Thyroid gland (tissue), 4 donors: ENCODE measurements around the gene C2CD3. TPM values are rescaled to one million over a fixed set of nuclear protein-coding genes. Genes with fewer than 3 reads are reported as not detected.

ENCODE experiments used
- DNase-seq, 2 donors: peaks; one replicate each; pipeline ENCODE4 v3.0.0-alpha.2; 2019
- H3K27ac ChIP-seq, 3 donors: fragments of 200-600 bp; sonication (generic); 1 replicate in 2 of 3; 2 replicates in 1 of 3; pipeline ENCODE4 v1.5.1; 2016 to 2019; ENCODE audit warnings: mild to moderate bottlenecking in 1 of 3, moderate library complexity in 1 of 3
- H3K27me3 ChIP-seq: fragments of 200-600 bp; sonication (generic); one replicate; pipeline ENCODE4 v1.5.1; 2019
- H3K36me3 ChIP-seq, 2 donors: fragments of 200-600 bp; sonication (generic); one replicate each; pipeline ENCODE4 v1.5.1; 2016 to 2019
- H3K4me1 ChIP-seq, 2 donors: fragments of 200-600 bp; sonication (generic); one replicate each; pipeline ENCODE4 v1.5.1; 2017 to 2019
- H3K4me3 ChIP-seq, 3 donors: fragments of 200-600 bp; sonication (generic); replicated peaks in 1 of 3; 1 replicate in 2 of 3; 2 replicates in 1 of 3; pipeline ENCODE4 v1.5.1; 2016; ENCODE audit warnings: mild to moderate bottlenecking in 1 of 3
- H3K9me3 ChIP-seq: fragments of 200-600 bp; sonication (generic); one replicate; pipeline ENCODE4 v1.5.1; 2017
- POLR2A ChIP-seq, 2 donors: fragments of 450-650 bp; IDR thresholded peaks; one replicate each; pipeline ENCODE4 v1.6.1; 2017; ENCODE audit warnings: antibody characterized with exemption in 2 of 2, mild to moderate bottlenecking in 2 of 2, moderate library complexity in 1 of 2
- WGBS, 2 donors: methylation state at CpG; one replicate each; pipeline ENCODE4 v1.1.5; 2017; 5-methylcytosine and 5-hydroxymethylcytosine counted together
- intact Hi-C: fragments of 100-400 bp; cut with DNase I; formaldehyde crosslinking; loops from one replicate; pipeline ENCODE4 v1.15.1; 2023
- total RNA-seq, 4 donors: library from RNA; depleted of rRNA; stranded (reverse); fragments of >200 nt; gene quantifications; one replicate each; pipeline ENCODE4 v1.2.3, GENCODE V29; 2016
- TF ChIP-seq, protein P1 (sequence below), 6 experiments: fragments of 200-600 bp in 3 of 6; fragments of 450-650 bp in 3 of 6; sonication (generic) in 3 of 6; IDR thresholded peaks; one replicate each; pipeline ENCODE4 v1.5.1; 2016 to 2019; ENCODE audit warnings: antibody characterized with exemption in 6 of 6, mild to moderate bottlenecking in 2 of 6, inconsistent platforms in 1 of 6, moderate library complexity in 1 of 6

C2CD3 gene
- total RNA-seq, 4 donors from 2014 or later, result 37.8 to 85.8 (median 40.7) TPM

DNA sequence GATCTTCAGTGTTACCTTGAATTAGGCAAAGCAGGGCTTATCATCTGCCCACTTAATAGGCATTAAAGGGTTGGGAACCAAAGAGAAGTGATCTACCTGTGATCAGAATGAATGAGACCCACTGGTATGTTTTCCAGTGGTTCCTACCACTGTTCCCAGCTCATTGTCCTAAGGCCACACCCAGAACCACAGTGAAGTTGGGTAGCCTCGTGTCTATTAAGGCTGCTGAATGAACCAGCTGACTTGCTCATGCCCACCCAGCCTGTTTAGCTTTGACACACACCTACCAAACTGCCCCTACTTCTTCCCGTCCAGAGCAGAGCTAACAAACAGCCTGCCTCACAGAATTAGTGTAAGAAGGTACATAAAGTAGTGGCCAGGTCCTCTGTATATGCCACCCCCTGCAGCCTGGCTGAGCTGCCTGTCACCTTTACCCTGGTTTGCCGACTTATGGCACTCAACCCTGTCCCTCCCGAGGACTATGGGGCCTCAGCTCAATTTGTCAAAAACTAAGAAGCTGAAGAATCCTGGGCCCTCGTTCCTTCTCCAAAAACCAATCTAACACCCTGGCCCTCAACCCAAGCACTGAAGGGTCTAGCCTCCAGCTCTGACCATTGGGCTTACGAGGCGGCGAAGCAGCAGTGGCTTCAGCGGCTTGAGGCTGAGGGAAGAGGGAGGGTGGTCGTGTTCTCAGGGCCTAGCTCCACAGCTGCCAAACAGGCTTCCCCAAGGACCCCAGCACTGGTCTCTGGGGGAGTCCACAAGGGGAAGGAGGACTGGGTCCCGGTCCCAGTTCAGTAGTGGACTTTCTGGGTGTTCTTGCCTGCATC, 198.0 kb downstream of the C2CD3 start:
- H3K9me3 ChIP-seq, result no peaks in the 10 kb centered on the region
- 74 to 83% methylated on average over 10 to 11 of the region's 11 CpGs for WGBS, 2 donors
- H3K4me1 ChIP-seq, result peaks cover 0 to 22% of the 10 kb centered on the region in 2 donors
- DNase-seq, result peak in 1 of 2 donors; percentile 31
- peak in 1 of 2 donors; percentile 9 for TF ChIP-seq POLR2A (IDR thresholded peaks at IDR 0.05)
- TF ChIP-seq, protein P1, sequence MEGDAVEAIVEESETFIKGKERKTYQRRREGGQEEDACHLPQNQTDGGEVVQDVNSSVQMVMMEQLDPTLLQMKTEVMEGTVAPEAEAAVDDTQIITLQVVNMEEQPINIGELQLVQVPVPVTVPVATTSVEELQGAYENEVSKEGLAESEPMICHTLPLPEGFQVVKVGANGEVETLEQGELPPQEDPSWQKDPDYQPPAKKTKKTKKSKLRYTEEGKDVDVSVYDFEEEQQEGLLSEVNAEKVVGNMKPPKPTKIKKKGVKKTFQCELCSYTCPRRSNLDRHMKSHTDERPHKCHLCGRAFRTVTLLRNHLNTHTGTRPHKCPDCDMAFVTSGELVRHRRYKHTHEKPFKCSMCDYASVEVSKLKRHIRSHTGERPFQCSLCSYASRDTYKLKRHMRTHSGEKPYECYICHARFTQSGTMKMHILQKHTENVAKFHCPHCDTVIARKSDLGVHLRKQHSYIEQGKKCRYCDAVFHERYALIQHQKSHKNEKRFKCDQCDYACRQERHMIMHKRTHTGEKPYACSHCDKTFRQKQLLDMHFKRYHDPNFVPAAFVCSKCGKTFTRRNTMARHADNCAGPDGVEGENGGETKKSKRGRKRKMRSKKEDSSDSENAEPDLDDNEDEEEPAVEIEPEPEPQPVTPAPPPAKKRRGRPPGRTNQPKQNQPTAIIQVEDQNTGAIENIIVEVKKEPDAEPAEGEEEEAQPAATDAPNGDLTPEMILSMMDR (IDR thresholded peaks at IDR 0.05), result no peak
- intact Hi-C loops, result no loop called here
- peaks cover 25 to 35% of the 10 kb centered on the region in 2 donors for H3K36me3 ChIP-seq
- H3K27ac ChIP-seq, result peak overlapping the region in 2 of 3 donors; percentile 24 to 28
- H3K27me3 ChIP-seq, result no peaks in the 10 kb centered on the region
- no peak overlapping the region for H3K4me3 ChIP-seq

DNA sequence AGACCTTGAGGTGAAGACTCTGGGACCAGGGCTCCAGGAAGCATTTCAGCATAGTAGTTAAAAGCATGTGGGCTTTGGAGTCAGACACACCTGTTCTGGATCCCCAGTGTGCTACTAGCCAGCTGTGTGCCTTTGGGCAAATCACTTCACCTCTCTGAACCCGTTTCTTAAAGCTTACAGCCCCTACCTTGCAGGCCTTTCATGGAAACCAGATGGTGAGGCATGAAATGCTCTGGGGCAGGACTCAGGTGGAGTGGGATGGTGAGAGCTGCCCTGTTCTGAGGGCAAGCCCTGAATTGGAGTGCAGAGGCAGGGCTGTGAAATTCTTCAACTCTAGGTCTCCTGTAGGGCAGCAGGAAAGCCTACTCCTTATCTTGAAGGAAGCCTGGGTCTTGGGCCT, 198.6 kb downstream of the C2CD3 start:
- intact Hi-C loops, result no loop called here
- WGBS, 2 donors, result 89 to 100% methylated on average over 1 of the region's 1 CpG
- H3K36me3 ChIP-seq, result peaks cover 19 to 28% of the 10 kb centered on the region in 2 donors
- no peak overlapping the region for H3K27ac ChIP-seq
- H3K27me3 ChIP-seq, result no peaks in the 10 kb centered on the region
- TF ChIP-seq POLR2A (IDR thresholded peaks at IDR 0.05), result no peak
- TF ChIP-seq, protein P1 (IDR thresholded peaks at IDR 0.05), result no peak
- no peak overlapping the region for H3K4me3 ChIP-seq
- H3K4me1 ChIP-seq, result peaks cover 0 to 22% of the 10 kb centered on the region in 2 donors
- H3K9me3 ChIP-seq, result no peaks in the 10 kb centered on the region
- DNase-seq, result no peak

DNA sequence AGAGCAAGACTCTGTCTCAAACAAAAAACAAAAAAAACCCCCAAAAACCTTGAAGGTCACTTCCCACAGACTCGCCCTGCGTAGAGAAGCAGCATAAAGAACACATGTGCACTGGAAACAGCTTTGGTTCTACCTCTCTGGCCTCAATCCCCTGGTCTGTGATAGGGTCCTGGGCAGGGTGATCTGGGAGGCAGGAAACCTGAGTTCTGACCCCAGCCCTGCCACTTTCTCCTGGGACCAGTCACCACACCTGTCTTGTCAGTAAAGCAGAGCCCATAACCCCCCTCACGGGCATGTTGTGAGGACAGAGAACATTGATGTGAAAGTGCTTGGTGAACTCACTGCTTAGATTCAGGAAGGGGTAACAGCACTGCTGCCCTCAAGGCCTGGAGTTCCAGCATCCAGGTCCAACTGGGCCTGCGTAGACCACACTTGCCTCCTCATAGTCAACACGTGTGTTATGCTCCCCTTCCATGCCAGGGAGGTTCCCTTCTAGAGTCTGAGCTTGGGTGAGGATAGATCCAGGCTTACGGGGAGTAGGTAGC, 199.6 kb downstream of the C2CD3 start:
- no peaks in the 10 kb centered on the region for H3K27me3 ChIP-seq
- DNase-seq, result no peak
- TF ChIP-seq, protein P1 (IDR thresholded peaks at IDR 0.05), result no peak
- no peak for TF ChIP-seq POLR2A (IDR thresholded peaks at IDR 0.05)
- intact Hi-C loops, result no loop called here
- no peaks in the 10 kb centered on the region for H3K9me3 ChIP-seq
- peak overlapping the region in 1 of 3 donors; percentile 8 for H3K27ac ChIP-seq
- H3K4me1 ChIP-seq, result peaks cover 0 to 22% of the 10 kb centered on the region in 2 donors
- no peak overlapping the region for H3K4me3 ChIP-seq
- 87 to 99% methylated on average over 5 to 6 of the region's 6 CpGs for WGBS, 2 donors
- H3K36me3 ChIP-seq, result peaks cover 10 to 20% of the 10 kb centered on the region in 2 donors

DNA sequence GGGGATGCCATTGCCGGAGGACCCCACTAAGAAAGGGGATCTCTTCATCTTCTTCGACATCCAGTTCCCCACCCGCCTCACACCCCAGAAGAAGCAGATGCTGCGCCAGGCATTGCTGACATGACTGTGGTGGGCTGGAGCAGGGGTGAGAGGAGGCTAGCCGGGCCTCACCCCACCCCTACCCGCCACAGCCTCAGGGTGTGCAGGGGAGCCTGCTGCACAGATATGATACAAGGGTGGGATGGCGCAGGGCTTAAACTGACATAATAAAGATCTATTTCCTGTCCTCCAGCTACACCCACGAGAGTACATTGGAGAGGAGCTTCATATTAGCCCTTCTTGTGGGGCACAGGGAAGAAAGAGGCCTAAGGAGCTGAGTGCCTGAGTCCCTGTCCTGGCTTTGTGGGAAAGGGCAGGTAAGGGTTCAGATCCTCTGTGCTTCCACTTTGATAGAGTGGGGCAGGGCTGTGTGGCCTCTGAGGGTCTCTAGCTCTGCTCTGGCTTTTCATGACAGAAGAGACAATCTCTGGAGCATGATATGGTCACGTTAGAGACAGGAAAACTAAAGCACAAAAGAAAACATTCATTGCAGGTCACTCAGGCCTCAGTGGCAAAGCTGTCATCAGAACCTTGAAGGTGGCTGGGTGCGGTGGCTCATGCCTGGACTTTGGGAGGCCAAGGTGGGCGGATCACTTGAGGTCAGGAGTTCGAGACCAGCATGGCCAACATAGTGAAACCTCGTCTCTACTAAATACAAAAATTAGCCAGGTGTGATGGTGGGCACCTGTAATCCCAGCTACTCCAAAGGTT, 200.6 kb downstream of the C2CD3 start:
- intact Hi-C loops, result loop anchor here (5.0 to 10.0 kb wide), 3 partner anchors 125 to 477 kb away; partner anchors contain the start of genes C2CD3 and PPME1
- no peak for DNase-seq
- WGBS, 2 donors, result 79% methylated on average over 13 of the region's 13 CpGs
- H3K36me3 ChIP-seq, result peaks cover 3 to 10% of the 10 kb centered on the region in 2 donors
- H3K27ac ChIP-seq, result no peak overlapping the region
- no peak for TF ChIP-seq POLR2A (IDR thresholded peaks at IDR 0.05)
- TF ChIP-seq, protein P1 (IDR thresholded peaks at IDR 0.05), result no peak
- no peaks in the 10 kb centered on the region for H3K9me3 ChIP-seq
- H3K4me1 ChIP-seq, result peaks cover 0 to 22% of the 10 kb centered on the region in 2 donors
- H3K4me3 ChIP-seq, result no peak overlapping the region
- H3K27me3 ChIP-seq, result no peaks in the 10 kb centered on the region
